Activated CD8-positive, alpha-beta memory T cell treated with anti-CD3 and anti-CD28 coated beads, Interleukin-2, amount 50 U/mL, for 48 hours (primary cell): ENCODE measurements around the gene GLIS2.

Source experiments
- DNase-seq: peaks from one replicate; pipeline ENCODE4 v3.0.0-alpha.2; 2020

Gene GLIS2

DNA sequence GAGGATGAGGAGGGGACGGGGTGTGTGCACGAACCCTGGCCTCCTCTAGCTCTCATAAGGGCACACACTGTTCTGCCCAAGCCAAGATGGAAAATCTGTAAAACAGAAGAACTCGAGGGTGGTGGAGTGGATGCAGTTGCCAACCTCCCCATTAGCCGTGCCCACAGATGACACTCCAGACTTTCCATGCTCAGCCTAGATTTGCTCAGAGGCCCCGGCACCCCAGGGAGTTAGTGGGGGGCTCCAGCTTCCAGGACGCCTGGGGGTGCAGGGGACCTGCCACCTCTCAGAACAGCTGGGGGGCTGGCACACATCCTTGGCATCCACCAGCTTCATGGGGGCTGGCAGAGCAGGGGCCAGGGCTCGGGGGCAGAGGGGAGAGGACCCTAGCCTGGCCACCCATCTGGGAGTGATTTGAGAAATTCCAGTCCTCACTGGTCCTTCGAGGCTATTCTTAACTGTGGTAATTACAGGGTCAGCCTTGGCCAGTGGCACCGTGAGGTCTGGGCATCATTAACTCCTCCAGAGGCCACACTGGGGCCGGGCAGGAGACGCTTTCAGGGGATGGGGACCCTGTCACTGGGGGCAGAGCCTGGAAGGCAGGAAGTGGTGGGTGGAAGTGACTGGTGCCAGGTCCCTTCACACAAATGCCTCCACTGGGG is 70.1 kb downstream of the GLIS2 start:
- DNase-seq: no peak

- no peak for DNase-seq
These were observed 70.6 kb downstream of the GLIS2 start for GRCh38 chr16:4386451-4386805.

GRCh38 chr16:4386951-4387565 is 71.2 kb downstream of the GLIS2 start:
- DNase-seq: no peak

- no peak for DNase-seq
These were observed 71.9 kb downstream of the GLIS2 start for GRCh38 chr16:4387781-4388180.

DNA sequence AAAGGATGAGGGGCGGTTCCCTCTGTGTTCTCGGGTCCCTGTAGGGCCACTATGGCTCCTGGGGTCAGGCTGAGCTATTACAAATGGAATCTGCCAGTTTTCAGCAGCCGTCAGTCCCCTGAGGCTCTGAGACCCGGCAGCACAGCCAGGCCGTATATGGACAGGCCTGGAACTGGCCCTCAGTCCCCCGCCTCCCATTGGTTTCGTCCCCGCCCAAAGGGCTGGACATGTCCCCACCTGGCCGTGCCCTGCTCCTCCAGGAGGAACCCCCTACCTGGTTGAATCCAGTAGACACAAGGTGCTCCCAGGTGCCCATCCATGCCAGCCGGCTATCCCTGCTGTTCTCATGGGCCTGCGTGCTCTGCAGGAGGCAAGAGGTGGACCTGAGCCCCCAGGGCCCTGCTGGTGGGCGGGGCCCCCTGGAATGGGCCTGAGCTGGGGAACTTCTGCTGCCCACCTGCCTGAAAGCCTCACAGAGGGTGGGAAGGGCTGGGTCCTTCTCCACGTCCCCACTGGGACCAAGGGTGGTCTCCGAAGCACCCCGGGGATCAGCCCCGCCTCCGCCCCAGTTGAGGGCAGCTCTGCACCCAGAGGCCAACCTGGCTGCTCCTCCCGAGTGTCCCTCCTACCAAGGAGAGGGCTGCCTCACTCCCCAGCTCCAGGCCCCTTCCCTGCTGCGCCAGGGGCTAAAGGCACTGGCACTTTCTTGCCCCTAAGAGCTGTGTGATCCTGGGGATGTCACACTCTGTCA is 72.6 kb downstream of the GLIS2 start:
- no peak for DNase-seq
